Loucy (cell line): ENCODE measurements around the gene GLG1.

Experiments used
- CTCF ChIP-seq: fragments of 200-600 bp; sonication (generic); conservative IDR thresholded peaks from 2 replicates; pipeline ENCODE4 v1.5.1; 2014; ENCODE audit warnings: mild to moderate bottlenecking, antibody characterized with exemption, low read length
- EZH2phosphoT487 ChIP-seq: fragments of 200-600 bp; IDR thresholded peaks from 2 replicates; pipeline ENCODE4 v1.6.1; 2018; ENCODE audit warnings: antibody characterized with exemption, mild to moderate bottlenecking, moderate library complexity, borderline replicate concordance

- no peak for TF ChIP-seq CTCF
- TF ChIP-seq EZH2phosphoT487, result no peak
These were observed 175.4 kb downstream of the GLG1 start for GRCh38 chr16:74431516-74431915.
